Measurements from ENCODE around the gene LETMD1.
"Not testable (repeated sequence)": the region's sequence is repeated elsewhere in the genome, so short reads cannot be mapped to it uniquely, and the experiment has no call there.

LETMD1 gene

GRCh38 chr12:51049525-51049924, 1.4 kb downstream of the LETMD1 start:
- TF ChIP-seq ZNF274 (IDR thresholded peaks at IDR 0.05; ENCODE audit: low read depth, low read length): no peak
- H3K4me3 ChIP-seq (ENCODE audit: low read length): peak overlapping the region; percentile 95; the same call in 1 of the 2 replicates

GRCh38 chr12:51051787-51052186, 3.7 kb downstream of the LETMD1 start:
- TF ChIP-seq ZNF274 (IDR thresholded peaks at IDR 0.05; ENCODE audit: low read depth, low read length): no peak
- no peak overlapping the region for H3K4me3 ChIP-seq (ENCODE audit: low read length)

GRCh38 chr12:51055060-51055459, 6.9 kb downstream of the LETMD1 start:
- TF ChIP-seq ZNF274 (IDR thresholded peaks at IDR 0.05; ENCODE audit: low read depth, low read length): no peak
- no peak overlapping the region for H3K4me3 ChIP-seq (ENCODE audit: low read length)

GRCh38 chr12:51056242-51056641, 8.1 kb downstream of the LETMD1 start:
- TF ChIP-seq ZNF274 (IDR thresholded peaks at IDR 0.05; ENCODE audit: low read depth, low read length): no peak
- no peak overlapping the region for H3K4me3 ChIP-seq (ENCODE audit: low read length)

GRCh38 chr12:51059086-51059485, 11.0 kb downstream of the LETMD1 start:
- H3K4me3 ChIP-seq (ENCODE audit: low read length): no peak overlapping the region

GRCh38 chr12:51062631-51063397, 14.7 kb downstream of the LETMD1 start:
- TF ChIP-seq ZNF274 (IDR thresholded peaks at IDR 0.05; ENCODE audit: low read depth, low read length): no peak

More at GRCh38 chr12:51059086-51059485, 11.0 kb downstream of the LETMD1 start:
- no peak for TF ChIP-seq ZNF274 (IDR thresholded peaks at IDR 0.05; ENCODE audit: low read depth, low read length)

GRCh38 chr12:51065530-51065929, 17.4 kb downstream of the LETMD1 start:
- no peak overlapping the region for H3K4me3 ChIP-seq (ENCODE audit: low read length)
- no peak for TF ChIP-seq ZNF274 (IDR thresholded peaks at IDR 0.05; ENCODE audit: low read depth, low read length)

More at GRCh38 chr12:51062631-51063397, 14.7 kb downstream of the LETMD1 start:
- no peak overlapping the region for H3K4me3 ChIP-seq (ENCODE audit: low read length)

- no peak for TF ChIP-seq ZNF274 (IDR thresholded peaks at IDR 0.05; ENCODE audit: low read depth, low read length)
- H3K4me3 ChIP-seq (ENCODE audit: low read length): no peak overlapping the region
These were observed 19.1 kb downstream of the LETMD1 start for GRCh38 chr12:51067229-51067628.

- no peak overlapping the region for H3K4me3 ChIP-seq (ENCODE audit: low read length)
- TF ChIP-seq ZNF274 (IDR thresholded peaks at IDR 0.05; ENCODE audit: low read depth, low read length): no peak
These were observed 19.6 kb downstream of the LETMD1 start for GRCh38 chr12:51067771-51068170.

GRCh38 chr12:51070004-51070403, 21.9 kb downstream of the LETMD1 start:
- TF ChIP-seq ZNF274 (IDR thresholded peaks at IDR 0.05; ENCODE audit: low read depth, low read length): no peak

GRCh38 chr12:51071663-51072062, 23.5 kb downstream of the LETMD1 start:
- no peak for TF ChIP-seq ZNF274 (IDR thresholded peaks at IDR 0.05; ENCODE audit: low read depth, low read length)

More at GRCh38 chr12:51070004-51070403, 21.9 kb downstream of the LETMD1 start:
- no peak overlapping the region for H3K4me3 ChIP-seq (ENCODE audit: low read length)

GRCh38 chr12:51075390-51075789, 27.3 kb downstream of the LETMD1 start:
- TF ChIP-seq ZNF274 (IDR thresholded peaks at IDR 0.05; ENCODE audit: low read depth, low read length): no peak
- no peak overlapping the region for H3K4me3 ChIP-seq (ENCODE audit: low read length)

More at GRCh38 chr12:51071663-51072062, 23.5 kb downstream of the LETMD1 start:
- H3K4me3 ChIP-seq (ENCODE audit: low read length): no peak overlapping the region

GRCh38 chr12:51076236-51076930, 28.3 kb downstream of the LETMD1 start:
- H3K4me3 ChIP-seq (ENCODE audit: low read length): no peak overlapping the region
- no peak for TF ChIP-seq ZNF274 (IDR thresholded peaks at IDR 0.05; ENCODE audit: low read depth, low read length)

GRCh38 chr12:51077930-51078329, 29.8 kb downstream of the LETMD1 start:
- TF ChIP-seq ZNF274 (IDR thresholded peaks at IDR 0.05; ENCODE audit: low read depth, low read length): no peak

GRCh38 chr12:51078346-51078745, 30.2 kb downstream of the LETMD1 start:
- not testable (repeated sequence) for H3K4me3 ChIP-seq (ENCODE audit: low read length)

More at GRCh38 chr12:51077930-51078329, 29.8 kb downstream of the LETMD1 start:
- H3K4me3 ChIP-seq (ENCODE audit: low read length): no peak overlapping the region

- H3K4me3 ChIP-seq (ENCODE audit: low read length): not testable (repeated sequence)
These were observed 30.7 kb downstream of the LETMD1 start for GRCh38 chr12:51078866-51079265.
